K562 (cell line): ENCODE data around the gene BOC.

Experiments used
- CBFB ChIP-seq: sonication (generic); formaldehyde crosslinking; IDR thresholded peaks from 2 replicates; pipeline ENCODE4 v1.4.0; 2020; ENCODE audit warnings: mild to moderate bottlenecking, missing genetic modification reagents
- CREM ChIP-seq: IDR thresholded peaks from 2 replicates; pipeline ENCODE4 v1.6.1; 2014; ENCODE audit warnings: antibody characterized with exemption, low read depth
- CTCF ChIP-seq, 3 experiments: IDR thresholded peaks in 2 of 3; conservative IDR thresholded peaks in 1 of 3; 2 replicates each; pipeline ENCODE4 v1.5.1; 2011 to 2012; ENCODE audit warnings: low read length in 3 of 3, mild to moderate bottlenecking in 3 of 3, control low read depth in 2 of 3, improper control_type of control experiment in 1 of 3, inconsistent platforms in 1 of 3, low read depth in 1 of 3, mixed read lengths in 1 of 3, moderate library complexity in 1 of 3; ENCODE audit not compliant: insufficient read depth in 2 of 3
- EZH2 ChIP-seq: IDR thresholded peaks from 2 replicates; pipeline ENCODE4 v1.6.1; 2012; ENCODE audit warnings: low read depth, mild to moderate bottlenecking, inconsistent platforms, low read length, borderline replicate concordance
- MYC ChIP-seq, 2 experiments: fragments of 250-450 bp in 1 of 2; sonication (Bioruptor Pico) in 1 of 2; IDR thresholded peaks; 2 replicates each; pipeline versions ENCODE4 v1.5.1 to v1.6.1; 2012 to 2021; ENCODE audit warnings: low read depth in 2 of 2, borderline replicate concordance in 1 of 2, improper control_type of control experiment in 1 of 2, low read length in 1 of 2, mild to moderate bottlenecking in 1 of 2, moderate library complexity in 1 of 2
- ZNF280B ChIP-seq: fragments of 250-450 bp; sonication (Bioruptor Pico); IDR thresholded peaks from 2 replicates; pipeline ENCODE4 v1.5.1; 2021; ENCODE audit warnings: mild to moderate bottlenecking
- ZNF408 ChIP-seq: fragments of 250-450 bp; sonication (Bioruptor Pico); IDR thresholded peaks from 2 replicates; pipeline ENCODE4 v1.4.0; 2020; ENCODE audit warnings: low read depth, mild to moderate bottlenecking, moderate library complexity

- TF ChIP-seq CTCF (IDR thresholded peaks at IDR 0.05 in 2 of 3, conservative IDR thresholded peaks at IDR 0.05 in 1 of 3; ENCODE audit: insufficient read depth in 2 of 3, low read depth in 1 of 3, low read length in 3 of 3) (no peak), EZH2 (no peak), CBFB (CRISPR knock-in tag) (no peak), ZNF280B (CRISPR knock-in tag) (no peak), CREM (no peak), MYC (IDR thresholded peaks at IDR 0.05; ENCODE audit: low read depth, low read length) (no peak), MYC (CRISPR knock-in tag; IDR thresholded peaks at IDR 0.05; ENCODE audit: borderline replicate concordance, low read depth) (no peak), ZNF408 (no peak)
These were observed 31.7 kb downstream of the BOC start for GRCh38 chr3:113243071-113243470.
